HepG2 (cell line): ENCODE data around the gene DNLZ. TPM values are rescaled to one million over a fixed set of nuclear protein-coding genes. Genes with fewer than 3 reads are reported as not detected.
A peak's percentile ranks its signal among the peaks of the same experiment; 100 is the strongest.

Experiments used
- CBX1 ChIP-seq: IDR thresholded peaks from one replicate; pipeline ENCODE4 v1.6.1; 2016; ENCODE audit warnings: antibody characterized with exemption, low read depth
- CENPT ChIP-seq: sonication (generic); formaldehyde crosslinking; IDR thresholded peaks from 2 replicates; pipeline ENCODE4 v1.8.0; 2022; ENCODE audit warnings: low read depth, mild to moderate bottlenecking, moderate library complexity, missing genetic modification reagents
- KLF13 ChIP-seq: sonication (generic); formaldehyde crosslinking; IDR thresholded peaks from 2 replicates; pipeline ENCODE4 v1.4.0; 2020; ENCODE audit warnings: mild to moderate bottlenecking, missing genetic modification reagents
- MLXIP ChIP-seq: sonication (generic); formaldehyde crosslinking; IDR thresholded peaks from 2 replicates; pipeline ENCODE4 v1.9.0; 2021; ENCODE audit warnings: missing genetic modification reagents, borderline replicate concordance
- MXD1 ChIP-seq: sonication (generic); formaldehyde crosslinking; IDR thresholded peaks from 2 replicates; pipeline ENCODE4 v1.4.0; 2020; ENCODE audit warnings: mild to moderate bottlenecking, missing genetic modification reagents
- NCOR1 ChIP-seq: fragments of 200-600 bp; sonication (generic); IDR thresholded peaks from 2 replicates; pipeline ENCODE4 v1.7.0; 2017; ENCODE audit warnings: antibody characterized with exemption, low read length, borderline replicate concordance
- NFKBIZ ChIP-seq: IDR thresholded peaks from 2 replicates; pipeline ENCODE4 v1.6.1; 2018; ENCODE audit warnings: missing genetic modification reagents, missing compliant biosample characterization
- POGZ ChIP-seq: sonication (generic); formaldehyde crosslinking; IDR thresholded peaks from 2 replicates; pipeline ENCODE4 v1.4.0; 2020; ENCODE audit warnings: mild to moderate bottlenecking, missing genetic modification reagents
- POLR2AphosphoS5 ChIP-seq: IDR thresholded peaks from 2 replicates; pipeline ENCODE4 v1.6.1; 2012; ENCODE audit warnings: low read depth, low read length
- REXO4 ChIP-seq: sonication (generic); formaldehyde crosslinking; IDR thresholded peaks from 2 replicates; pipeline ENCODE4 v1.8.0; 2022; ENCODE audit warnings: missing genetic modification reagents, mild to moderate bottlenecking, borderline replicate concordance
- SALL2 ChIP-seq: sonication (generic); formaldehyde crosslinking; IDR thresholded peaks from 2 replicates; pipeline ENCODE4 v1.8.1; 2023; ENCODE audit warnings: mild to moderate bottlenecking, missing genetic modification reagents, inconsistent platforms
- SMARCE1 ChIP-seq: fragments of 450-650 bp; IDR thresholded peaks from 2 replicates; pipeline ENCODE4 v1.6.1; 2017; ENCODE audit warnings: borderline replicate concordance
- SNAI1 ChIP-seq: sonication (generic); formaldehyde crosslinking; IDR thresholded peaks from 2 replicates; pipeline ENCODE4 v1.5.0; 2020; ENCODE audit warnings: mild to moderate bottlenecking, missing genetic modification reagents, borderline replicate concordance
- THAP8 ChIP-seq: sonication (generic); formaldehyde crosslinking; IDR thresholded peaks from 2 replicates; pipeline ENCODE4 v1.5.1; 2020; ENCODE audit warnings: missing genetic modification reagents, mild to moderate bottlenecking, borderline replicate concordance
- ZKSCAN5 ChIP-seq: sonication (generic); formaldehyde crosslinking; IDR thresholded peaks from 2 replicates; pipeline ENCODE4 v1.5.1; 2020; ENCODE audit warnings: mild to moderate bottlenecking, missing genetic modification reagents
- ZNF205 ChIP-seq: IDR thresholded peaks from 2 replicates; pipeline ENCODE4 v1.6.1; 2018; ENCODE audit warnings: missing biosample characterization, missing genetic modification reagents
- ZNF235 ChIP-seq: sonication (generic); formaldehyde crosslinking; IDR thresholded peaks from 2 replicates; pipeline ENCODE4 v1.8.1; 2023; ENCODE audit warnings: mild to moderate bottlenecking, missing genetic modification reagents, borderline replicate concordance
- ZNF557 ChIP-seq: sonication (generic); formaldehyde crosslinking; IDR thresholded peaks from 2 replicates; pipeline ENCODE4 v1.4.0; 2020; ENCODE audit warnings: missing genetic modification reagents
- ZNF570 ChIP-seq: sonication (generic); formaldehyde crosslinking; IDR thresholded peaks from 2 replicates; pipeline ENCODE4 v1.4.0; 2020; ENCODE audit warnings: mild to moderate bottlenecking, missing genetic modification reagents, borderline replicate concordance
- ZNF580 ChIP-seq: IDR thresholded peaks from 2 replicates; pipeline ENCODE4 v1.6.1; 2016; ENCODE audit warnings: low read depth, borderline replicate concordance
- ZNF644 ChIP-seq: IDR thresholded peaks from 2 replicates; pipeline ENCODE4 v1.6.1; 2016; ENCODE audit warnings: low read depth
- ZNF784 ChIP-seq: sonication (generic); formaldehyde crosslinking; IDR thresholded peaks from 2 replicates; pipeline ENCODE4 v1.5.1; 2020; ENCODE audit warnings: missing genetic modification reagents, mild to moderate bottlenecking, borderline replicate concordance
- polyA plus RNA-seq, 8 experiments: library from polyadenylated mRNA; depleted of rRNA in 3 of 8; stranded (reverse) in 7 of 8; unstranded in 1 of 8; fragments of >200 nt; fragmentation: Illumina TruSeq in 4 of 8; extraction: Trizol in 4 of 8; gene quantifications; 2 replicates each; pipeline versions ENCODE4 v1.2.1 to v1.2.3, GENCODE V29; 2011 to 2016; ENCODE audit warnings: low read depth in 4 of 8, missing spikeins in 1 of 8, mixed read lengths in 1 of 8; ENCODE audit not compliant: insufficient read depth in 1 of 8
- total RNA-seq, 5 experiments: library from RNA; depleted of rRNA; stranded (reverse); fragments of >200 nt; fragmentation: Illumina TruSeq; extraction: Trizol; gene quantifications; 2 replicates each; pipeline ENCODE4 v1.2.3, GENCODE V29; 2016; ENCODE audit warnings: low read depth in 1 of 5

Gene DNLZ
- total and polyA plus RNA-seq, 2 of the 13 experiments (the other 11 are each of a cell fraction or from before 2014, with no cell fraction given), result 3.4 to 8.0 TPM

GRCh38 chr9:136410500-136411287, 47.1 kb upstream of the DNLZ start, which contains the start of the genes ENTR1 and PMPCA (continued):
- TF ChIP-seq ZNF784 (CRISPR knock-in tag) (peak; percentile 88), POGZ (CRISPR knock-in tag) (peak; percentile 60), ZNF570 (CRISPR knock-in tag) (no peak), NCOR1 (no peak), REXO4 (CRISPR knock-in tag) (no peak), SMARCE1 (no peak), ZNF644 (CRISPR knock-in tag) (no peak), THAP8 (CRISPR knock-in tag) (no peak), SNAI1 (CRISPR knock-in tag) (peak; percentile 38; the same call in 1 of the 2 replicates), KLF13 (CRISPR knock-in tag) (no peak), CBX1 (peak; percentile 68), NFKBIZ (CRISPR knock-in tag) (peak; percentile 57; the same call in 1 of the 2 replicates), ZKSCAN5 (CRISPR knock-in tag) (no peak), ZNF235 (no peak), MXD1 (CRISPR knock-in tag) (peak; percentile 51), ZNF580 (0 out of 2 replicates have a peak, but pooled peaks have one; percentile 46), ZNF205 (peak; percentile 42; the same call in 1 of the 2 replicates), CENPT (CRISPR knock-in tag) (0 out of 2 replicates have a peak, but pooled peaks have one; percentile 11), POLR2AphosphoS5 (peak; percentile 92), MLXIP (CRISPR knock-in tag) (no peak), SALL2 (CRISPR knock-in tag) (no peak), ZNF557 (peak; percentile 71; the same call in 1 of the 2 replicates)
